HepG2 (cell line): Measurements from ENCODE around the gene OARD1. TPM values are rescaled to one million over a fixed set of nuclear protein-coding genes. Genes with fewer than 3 reads are reported as not detected.
A peak's percentile ranks its signal among the peaks of the same experiment; 100 is the strongest.

Experiments
- ATRX ChIP-seq: sonication (generic); formaldehyde crosslinking; IDR thresholded peaks from 2 replicates; pipeline ENCODE4 v1.4.0; 2020; ENCODE audit warnings: missing genetic modification reagents, borderline replicate concordance
- FIP1L1 ChIP-seq: fragments of 200-400 bp; formaldehyde crosslinking; IDR thresholded peaks from 2 replicates; pipeline ENCODE4 v1.6.1; 2018; ENCODE audit warnings: low read depth, mild to moderate bottlenecking, low read length, moderate library complexity, borderline replicate concordance; ENCODE audit not compliant: insufficient read depth
- HDAC6 ChIP-seq: fragments of 200-600 bp; sonication (generic); IDR thresholded peaks from 2 replicates; pipeline ENCODE4 v1.7.0; 2017; ENCODE audit warnings: mild to moderate bottlenecking, antibody characterized with exemption, low read length, low read depth
- HMGA1 ChIP-seq: sonication (generic); formaldehyde crosslinking; conservative IDR thresholded peaks from 2 replicates; pipeline ENCODE4 v1.4.0; 2020; ENCODE audit warnings: missing genetic modification reagents
- IRF2 ChIP-seq: IDR thresholded peaks from 2 replicates; pipeline ENCODE4 v1.6.1; 2018; ENCODE audit warnings: missing genetic modification reagents, missing compliant biosample characterization
- KLF9 ChIP-seq: IDR thresholded peaks from 2 replicates; pipeline ENCODE4 v1.6.1; 2016; ENCODE audit warnings: low read depth
- PHB2 ChIP-seq: fragments of 450-650 bp; IDR thresholded peaks from 2 replicates; pipeline ENCODE4 v1.6.1; 2018; ENCODE audit not compliant: partially characterized antibody
- POLR2A ChIP-seq, 2 experiments: IDR thresholded peaks; 2 replicates each; pipeline ENCODE4 v1.6.1; 2011; ENCODE audit warnings: low read depth in 2 of 2, low read length in 2 of 2, mild to moderate bottlenecking in 1 of 2, moderate library complexity in 1 of 2; ENCODE audit not compliant: insufficient read depth in 1 of 2
- PTBP1 ChIP-seq: fragments of 200-400 bp; formaldehyde crosslinking; IDR thresholded peaks from 2 replicates; pipeline ENCODE4 v1.6.1; 2018; ENCODE audit warnings: low read length, low read depth; ENCODE audit not compliant: poor library complexity, severe bottlenecking
- RAD51 ChIP-seq: fragments of 450-650 bp; IDR thresholded peaks from 2 replicates; pipeline ENCODE4 v1.6.1; 2016; ENCODE audit warnings: borderline replicate concordance
- SIX4 ChIP-seq: sonication (generic); formaldehyde crosslinking; IDR thresholded peaks from 2 replicates; pipeline ENCODE4 v1.4.0; 2020; ENCODE audit warnings: missing genetic modification reagents
- SOX13 ChIP-seq, 3 experiments: fragments of 450-650 bp in 1 of 3; sonication (generic) in 1 of 3; formaldehyde crosslinking in 1 of 3; IDR thresholded peaks in 2 of 3; conservative IDR thresholded peaks in 1 of 3; 2 replicates each; pipeline versions ENCODE4 v1.5.0 to v1.6.1; 2016 to 2020; ENCODE audit warnings: antibody characterized with exemption in 1 of 3, mild to moderate bottlenecking in 1 of 3, missing compliant biosample characterization in 1 of 3, missing genetic modification reagents in 1 of 3, moderate library complexity in 1 of 3
- TOPORS ChIP-seq: sonication (generic); formaldehyde crosslinking; IDR thresholded peaks from 2 replicates; pipeline ENCODE4 v1.8.0; 2023; ENCODE audit warnings: mild to moderate bottlenecking, missing genetic modification reagents
- U2AF2 ChIP-seq: fragments of 200-400 bp; formaldehyde crosslinking; IDR thresholded peaks from 2 replicates; pipeline ENCODE4 v1.6.1; 2017; ENCODE audit warnings: low read depth, mild to moderate bottlenecking, low read length
- ZBTB46 ChIP-seq: sonication (generic); formaldehyde crosslinking; IDR thresholded peaks from 2 replicates; pipeline ENCODE4 v1.4.0; 2020; ENCODE audit warnings: mild to moderate bottlenecking, missing genetic modification reagents, borderline replicate concordance
- ZFP36L1 ChIP-seq: sonication (generic); formaldehyde crosslinking; IDR thresholded peaks from 2 replicates; pipeline ENCODE4 v1.8.0; 2022; ENCODE audit warnings: mild to moderate bottlenecking, missing genetic modification reagents, moderate library complexity
- ZNF225 ChIP-seq: sonication (generic); formaldehyde crosslinking; IDR thresholded peaks from 2 replicates; pipeline ENCODE4 v1.4.0; 2020; ENCODE audit warnings: mild to moderate bottlenecking, missing genetic modification reagents
- ZNF512B ChIP-seq: sonication (generic); formaldehyde crosslinking; IDR thresholded peaks from 2 replicates; pipeline ENCODE4 v1.5.1; 2020; ENCODE audit warnings: missing genetic modification reagents, mild to moderate bottlenecking, borderline replicate concordance
- ZNF800 ChIP-seq: sonication (generic); formaldehyde crosslinking; IDR thresholded peaks from 2 replicates; pipeline ENCODE4 v1.4.0; 2020; ENCODE audit warnings: missing genetic modification reagents
- polyA plus RNA-seq, 8 experiments: library from polyadenylated mRNA; depleted of rRNA in 3 of 8; stranded (reverse) in 7 of 8; unstranded in 1 of 8; fragments of >200 nt; fragmentation: Illumina TruSeq in 4 of 8; extraction: Trizol in 4 of 8; gene quantifications; 2 replicates each; pipeline versions ENCODE4 v1.2.1 to v1.2.3, GENCODE V29; 2011 to 2016; ENCODE audit warnings: low read depth in 4 of 8, missing spikeins in 1 of 8, mixed read lengths in 1 of 8; ENCODE audit not compliant: insufficient read depth in 1 of 8
- total RNA-seq, 5 experiments: library from RNA; depleted of rRNA; stranded (reverse); fragments of >200 nt; fragmentation: Illumina TruSeq; extraction: Trizol; gene quantifications; 2 replicates each; pipeline ENCODE4 v1.2.3, GENCODE V29; 2016; ENCODE audit warnings: low read depth in 1 of 5
- TF ChIP-seq, protein P1 (sequence below): sonication (generic); formaldehyde crosslinking; conservative IDR thresholded peaks from 2 replicates; pipeline ENCODE4 v1.8.0; 2022; ENCODE audit warnings: low read depth, missing genetic modification reagents

OARD1 gene
- total and polyA plus RNA-seq, 2 of the 13 experiments (the other 11 are each of a cell fraction or from before 2014, with no cell fraction given) = 18.4 to 49.0 TPM

GRCh38 chr6:41040101-41040939, 31.8 kb downstream of the OARD1 start (continued):
- no peak; the same call in 1 of the 2 replicates for TF ChIP-seq ZBTB46 (CRISPR knock-in tag)
- no peak for TF ChIP-seq ATRX
- no peak for TF ChIP-seq TOPORS (CRISPR knock-in tag)
- TF ChIP-seq ZFP36L1 (CRISPR knock-in tag) = peak; percentile 88; the same call in 1 of the 2 replicates
- TF ChIP-seq HDAC6 = no peak
- TF ChIP-seq SIX4 = 0 out of 2 replicates have a peak, but pooled peaks have one; percentile 58
- 0 out of 2 replicates have a peak, but pooled peaks have one; percentile 19 for TF ChIP-seq KLF9 (CRISPR knock-in tag)
- TF ChIP-seq IRF2 (CRISPR knock-in tag) = peak; percentile 79
- TF ChIP-seq ZNF512B (CRISPR knock-in tag) = no peak
- TF ChIP-seq, protein P1, sequence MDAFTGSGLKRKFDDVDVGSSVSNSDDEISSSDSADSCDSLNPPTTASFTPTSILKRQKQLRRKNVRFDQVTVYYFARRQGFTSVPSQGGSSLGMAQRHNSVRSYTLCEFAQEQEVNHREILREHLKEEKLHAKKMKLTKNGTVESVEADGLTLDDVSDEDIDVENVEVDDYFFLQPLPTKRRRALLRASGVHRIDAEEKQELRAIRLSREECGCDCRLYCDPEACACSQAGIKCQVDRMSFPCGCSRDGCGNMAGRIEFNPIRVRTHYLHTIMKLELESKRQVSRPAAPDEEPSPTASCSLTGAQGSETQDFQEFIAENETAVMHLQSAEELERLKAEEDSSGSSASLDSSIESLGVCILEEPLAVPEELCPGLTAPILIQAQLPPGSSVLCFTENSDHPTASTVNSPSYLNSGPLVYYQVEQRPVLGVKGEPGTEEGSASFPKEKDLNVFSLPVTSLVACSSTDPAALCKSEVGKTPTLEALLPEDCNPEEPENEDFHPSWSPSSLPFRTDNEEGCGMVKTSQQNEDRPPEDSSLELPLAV = no peak
- TF ChIP-seq PHB2 = no peak
- no peak for TF ChIP-seq ZNF225 (CRISPR knock-in tag)
- TF ChIP-seq FIP1L1 = no peak
- TF ChIP-seq PTBP1 = no peak
- TF ChIP-seq RAD51 = no peak
- peak; percentile 78 to 85 for TF ChIP-seq POLR2A (IDR thresholded peaks at IDR 0.05; ENCODE audit: insufficient read depth in 1 of 2, low read depth in 2 of 2, low read length in 2 of 2)
- peak; percentile 34; the same call in 1 of the 2 replicates for TF ChIP-seq SOX13 (IDR thresholded peaks at IDR 0.05)
- TF ChIP-seq SOX13 (CRISPR knock-in tag; conservative IDR thresholded peaks at IDR 0.05 in 1 of 2, IDR thresholded peaks at IDR 0.05 in 1 of 2) = peak in 1 of 2 experiments; percentile 82; a peak in 2 of 4 replicates
- peak; percentile 53; the same call in 1 of the 2 replicates for TF ChIP-seq ZNF800 (CRISPR knock-in tag)
- no peak for TF ChIP-seq HMGA1 (CRISPR knock-in tag)
- TF ChIP-seq U2AF2 = no peak
